Upper lobe of right lung (tissue), 1 donor: ENCODE data around the gene ELF1. TPM values are rescaled to one million over a fixed set of nuclear protein-coding genes. Genes with fewer than 3 reads are reported as not detected.

Source experiments
- ATAC-seq: fragments of 200-7000 bp; cut with Tn5 transposase; one replicate; pipeline ENCODE4 v1.9.1; 2020; ENCODE audit warnings: mild to moderate bottlenecking, moderate library complexity
- DNase-seq: peaks from one replicate; pipeline ENCODE4 v3.0.0-alpha.2; 2020
- H3K27ac ChIP-seq: fragments of 200-600 bp; one replicate; pipeline ENCODE4 v1.8.0; 2022
- H3K27me3 ChIP-seq: fragments of 200-600 bp; one replicate; pipeline ENCODE4 v1.8.0; 2022; ENCODE audit warnings: mild to moderate bottlenecking
- H3K36me3 ChIP-seq: fragments of 200-600 bp; one replicate; pipeline ENCODE4 v1.8.0; 2022
- H3K4me1 ChIP-seq: fragments of 200-600 bp; one replicate; pipeline ENCODE4 v1.8.0; 2022
- H3K4me3 ChIP-seq: fragments of 200-600 bp; one replicate; pipeline ENCODE4 v1.8.0; 2022; ENCODE audit warnings: mild to moderate bottlenecking
- H3K9me3 ChIP-seq: fragments of 200-600 bp; one replicate; pipeline ENCODE4 v1.8.0; 2022
- CTCF ChIP-seq: fragments of 200-600 bp; IDR thresholded peaks from one replicate; pipeline ENCODE4 v1.8.0; 2022; ENCODE audit warnings: antibody characterized with exemption
- intact Hi-C: fragments of 100-400 bp; cut with DNase I; formaldehyde crosslinking; loops from one replicate; pipeline ENCODE4 v1.11.0; 2022
- total RNA-seq: library from RNA; stranded (reverse); fragmentation: NEBNext Ultra II Directional; extraction: Animal tissue kit (Norgen Biotek cat#: 25700); gene quantifications from one replicate; pipeline ENCODE4 v1.2.1, GENCODE V29; 2021
- donor health status: DM: no; HTN: yes; CAD: no; lungs with severe emphysema.

Gene ELF1
- total RNA-seq, 1 donor from 2014 or later = 81.5 TPM

GRCh38 chr13:41056194-41056593, 37.1 kb upstream of the ELF1 start:
- Histone ChIP-seq H3K4me3 (no peak overlapping the region), H3K27me3 (no peaks in the 10 kb centered on the region), H3K4me1 (peaks cover 64% of the 10 kb centered on the region), H3K27ac (no peak overlapping the region), H3K36me3 (no peaks in the 10 kb centered on the region), H3K9me3 (no peaks in the 10 kb centered on the region)
- ATAC-seq (no peak), DNase-seq (no peak)
- TF ChIP-seq CTCF = no peak
- intact Hi-C loops = no loop called here

GRCh38 chr13:41054919-41055619, 36.0 kb upstream of the ELF1 start:
- no peak for ATAC-seq
- Histone ChIP-seq H3K4me1 (peaks cover 64% of the 10 kb centered on the region), H3K4me3 (no peak overlapping the region), H3K9me3 (no peaks in the 10 kb centered on the region), H3K27ac (peak overlapping the region; percentile 20), H3K27me3 (no peaks in the 10 kb centered on the region), H3K36me3 (no peaks in the 10 kb centered on the region)
- TF ChIP-seq CTCF = no peak
- no peak for DNase-seq
- intact Hi-C loops = no loop called here

GRCh38 chr13:41054212-41054877, 35.2 kb upstream of the ELF1 start:
- ATAC-seq = peak; percentile 62
- Histone ChIP-seq H3K36me3 (no peaks in the 10 kb centered on the region), H3K4me1 (peaks cover 67% of the 10 kb centered on the region), H3K9me3 (no peaks in the 10 kb centered on the region), H3K4me3 (no peak overlapping the region), H3K27ac (peak overlapping the region; percentile 20), H3K27me3 (no peaks in the 10 kb centered on the region)
- TF ChIP-seq CTCF = peak; percentile 59
- DNase-seq = no peak
- intact Hi-C loops = no loop called here

- TF ChIP-seq CTCF = no peak
- ATAC-seq = peak; percentile 69
- intact Hi-C loops = no loop called here
Observed at GRCh38 chr13:41053384-41053826, 34.3 kb upstream of the ELF1 start.

GRCh38 chr13:41052441-41052840, 33.3 kb upstream of the ELF1 start:
- Histone ChIP-seq H3K27ac (peak overlapping the region; percentile 39), H3K9me3 (no peaks in the 10 kb centered on the region), H3K4me3 (no peak overlapping the region), H3K4me1 (peaks cover 60% of the 10 kb centered on the region), H3K36me3 (no peaks in the 10 kb centered on the region), H3K27me3 (no peaks in the 10 kb centered on the region)
- intact Hi-C loops = no loop called here
- no peak for ATAC-seq
- TF ChIP-seq CTCF = no peak
- no peak for DNase-seq

More at GRCh38 chr13:41053384-41053826, 34.3 kb upstream of the ELF1 start:
- H3K36me3 ChIP-seq = no peaks in the 10 kb centered on the region
- no peak overlapping the region for H3K4me3 ChIP-seq
- no peak for DNase-seq
- peaks cover 68% of the 10 kb centered on the region for H3K4me1 ChIP-seq
- no peaks in the 10 kb centered on the region for H3K9me3 ChIP-seq
- no peaks in the 10 kb centered on the region for H3K27me3 ChIP-seq
- peak overlapping the region; percentile 39 for H3K27ac ChIP-seq
